T-helper 1 cell (primary cell): Measurements from ENCODE around the gene PAX2.
"Not testable (repeated sequence)": the region's sequence is repeated elsewhere in the genome, so short reads cannot be mapped to it uniquely, and the experiment has no call there.

ENCODE experiments used
- DNase-seq, 5 donors: peaks; one replicate each; pipeline ENCODE4 v3.0.0-alpha.2; 2012 to 2020
- total RNA-seq, 4 donors: gene quantifications; one replicate each; lab custom pipeline; 2026; lab: John Stamatoyannopoulos, UW

The PAX2 gene
- 0 to 0.24 (median 0) reads per million in 4 donors for total RNA-seq

DNA sequence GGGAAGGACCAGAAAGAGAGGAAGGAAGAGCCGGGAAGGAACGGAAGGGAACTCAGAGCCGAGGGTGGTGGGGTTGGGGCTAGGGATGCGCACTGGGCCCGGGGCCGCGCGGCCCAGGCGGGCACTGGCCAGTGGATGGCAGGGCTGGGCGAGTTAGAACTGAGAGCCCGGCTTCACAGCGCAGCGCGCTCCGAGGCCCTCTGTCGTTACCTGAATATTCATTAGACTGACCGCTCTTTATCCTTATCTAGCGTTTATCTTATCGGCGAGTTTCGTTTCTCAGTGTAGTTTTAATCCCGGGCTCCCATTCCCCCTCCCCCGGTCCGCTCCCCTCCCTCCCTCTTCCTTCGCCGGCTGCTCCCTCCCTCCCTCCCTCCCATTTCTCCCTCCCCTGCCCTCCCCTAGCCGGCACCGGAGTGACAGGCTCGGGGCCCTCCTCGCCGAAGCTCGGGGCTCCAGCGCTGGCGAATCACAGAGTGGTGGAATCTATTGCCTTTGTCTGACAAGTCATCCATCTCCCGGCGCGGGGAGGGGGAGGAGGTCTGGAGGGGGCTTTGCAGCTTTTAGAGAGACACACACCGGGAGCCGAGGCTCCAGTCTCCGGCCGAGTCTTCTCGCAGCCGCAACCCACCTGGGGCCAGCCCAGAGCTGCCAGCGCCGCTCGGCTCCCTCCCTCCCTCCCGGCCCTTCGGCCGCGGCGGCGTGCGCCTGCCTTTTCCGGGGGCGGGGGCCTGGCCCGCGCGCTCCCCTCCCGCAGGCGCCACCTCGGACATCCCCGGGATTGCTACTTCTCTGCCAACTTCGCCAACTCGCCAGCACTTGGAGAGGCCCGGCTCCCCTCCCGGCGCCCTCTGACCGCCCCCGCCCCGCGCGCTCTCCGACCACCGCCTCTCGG is at the start of gene PAX2:
PAX2 (plus strand) TSS at position 596 of the 895 bp plus-strand sequence. CDS start 679 bp downstream, outside the sequence.
- DNase-seq, result no peak

DNA sequence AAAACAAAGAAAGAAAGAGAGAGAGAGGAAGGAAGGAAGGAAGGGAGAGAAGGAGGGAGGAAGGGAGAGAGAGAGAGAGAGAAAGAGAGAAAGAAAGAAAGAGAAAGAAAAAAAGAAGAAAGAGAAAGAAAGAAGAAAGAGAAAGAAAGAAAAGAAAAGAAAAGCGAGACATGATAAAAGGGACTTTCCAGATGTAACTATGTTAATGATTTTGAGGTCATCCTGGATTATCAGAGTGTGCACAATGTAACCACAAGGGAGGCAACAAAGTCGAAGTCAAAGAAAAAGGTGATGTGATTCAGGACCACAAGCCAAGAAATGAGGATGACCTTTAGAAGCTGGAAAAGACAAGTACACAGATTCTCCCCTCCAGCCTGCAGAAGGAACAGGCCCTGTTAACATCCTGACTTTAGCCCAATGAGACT is 48.9 kb upstream of the PAX2 start:
- peak in 1 of 5 donors; percentile 34 for DNase-seq

DNA sequence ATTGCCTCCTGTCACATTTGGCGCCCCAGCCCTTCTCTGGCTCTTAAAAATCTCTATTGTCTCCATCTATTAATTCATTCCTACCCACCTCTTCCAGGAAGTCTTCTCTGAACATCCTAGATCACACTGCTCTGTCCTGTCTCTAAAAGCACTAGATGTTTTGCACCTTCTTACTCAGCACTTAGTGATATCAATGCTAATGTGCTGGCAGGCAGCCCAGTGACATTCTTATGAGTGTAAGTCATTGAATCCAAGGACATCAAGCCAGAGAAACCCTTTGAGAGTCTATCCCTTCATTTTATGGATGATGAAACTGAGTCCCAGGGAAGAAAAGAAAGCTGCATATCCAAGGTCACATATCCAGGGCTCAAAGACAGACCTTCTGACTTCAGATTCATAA is 48.3 kb upstream of the PAX2 start:
- peak in 1 of 5 donors; percentile 9 for DNase-seq

DNA sequence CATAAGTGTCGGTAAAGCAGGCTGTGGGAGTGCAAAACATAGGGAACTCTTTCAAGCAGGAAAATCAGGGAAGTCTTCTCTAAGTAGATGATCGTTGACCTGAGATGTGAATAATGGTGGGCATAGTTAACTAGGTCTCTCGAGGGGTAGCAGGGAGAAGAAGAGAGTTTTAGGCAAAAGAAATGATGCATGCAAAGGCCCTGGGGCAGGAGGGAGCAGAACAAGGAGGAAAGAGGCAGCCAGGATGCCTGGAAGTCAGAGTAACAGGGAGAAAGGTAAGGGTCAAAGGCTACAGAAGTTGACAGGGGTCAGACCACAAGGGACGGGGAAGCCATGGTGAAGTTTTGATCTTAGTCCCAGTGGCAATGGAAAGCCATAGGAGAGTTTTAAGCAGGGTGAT is 47.8 kb upstream of the PAX2 start:
- no peak for DNase-seq

DNA sequence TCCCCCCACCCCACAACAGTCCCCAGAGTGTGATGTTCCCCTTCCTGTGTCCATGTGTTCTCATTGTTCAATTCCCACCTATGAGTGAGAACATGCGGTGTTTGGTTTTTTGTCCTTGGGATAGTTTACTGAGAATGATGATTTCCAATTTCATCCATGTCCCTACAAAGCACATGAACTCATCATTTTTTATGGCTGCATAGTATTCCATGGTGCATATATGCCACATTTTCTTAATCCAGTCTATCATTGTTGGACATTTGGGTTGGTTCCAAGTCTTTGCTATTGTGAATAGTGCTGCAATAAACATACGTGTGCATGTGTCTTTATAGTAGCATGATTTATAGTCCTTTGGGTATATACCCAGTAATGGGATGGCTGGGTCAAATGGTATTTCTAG is 43.7 kb upstream of the PAX2 start:
- not testable (repeated sequence) for DNase-seq

DNA sequence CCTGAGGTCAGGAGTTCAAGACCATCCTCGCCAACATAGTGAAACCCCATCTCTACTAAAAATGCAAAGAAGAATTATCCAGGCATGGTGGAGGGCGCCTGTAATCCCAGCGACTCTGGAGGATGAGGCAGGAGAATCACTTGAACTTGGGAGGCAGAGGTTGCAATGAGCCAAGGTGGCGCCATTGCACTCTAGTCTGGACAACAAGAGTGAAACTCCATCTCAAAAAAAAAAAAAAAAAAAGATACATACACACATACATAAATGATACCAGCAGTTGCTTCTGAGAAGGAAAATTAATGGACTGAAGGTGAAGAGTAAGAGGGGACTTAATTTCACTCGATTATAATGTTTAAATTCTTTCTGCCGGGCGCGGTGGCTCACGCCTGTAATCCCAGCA is 40.2 kb upstream of the PAX2 start:
- DNase-seq, result no peak

DNA sequence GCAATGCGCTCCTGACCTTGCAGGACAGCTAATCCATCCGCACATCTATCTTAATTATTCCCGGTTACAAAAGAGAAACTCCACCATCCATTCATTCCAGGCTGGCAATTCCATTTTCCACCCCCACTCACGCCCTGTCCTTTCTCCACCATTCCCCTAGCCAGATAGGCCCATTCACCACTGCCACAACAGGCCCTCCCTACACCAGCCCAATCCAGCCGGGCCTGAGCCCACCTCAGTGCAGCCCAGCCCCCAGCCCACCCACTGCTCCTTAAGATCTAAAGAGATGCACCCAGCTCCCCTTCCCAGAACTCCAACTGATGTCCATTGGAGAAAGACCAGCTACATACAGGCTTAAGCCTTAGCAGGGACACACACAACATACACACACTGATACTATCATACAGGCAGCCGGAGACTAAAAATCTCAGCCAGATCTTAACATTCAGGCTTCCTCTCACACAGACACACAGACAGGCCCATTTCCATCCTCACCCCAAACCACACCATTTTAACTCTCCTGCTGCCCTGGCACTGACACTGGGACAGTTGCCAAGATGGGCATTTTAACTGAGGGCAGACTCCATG is 38.0 kb upstream of the PAX2 start:
- DNase-seq, result no peak

DNA sequence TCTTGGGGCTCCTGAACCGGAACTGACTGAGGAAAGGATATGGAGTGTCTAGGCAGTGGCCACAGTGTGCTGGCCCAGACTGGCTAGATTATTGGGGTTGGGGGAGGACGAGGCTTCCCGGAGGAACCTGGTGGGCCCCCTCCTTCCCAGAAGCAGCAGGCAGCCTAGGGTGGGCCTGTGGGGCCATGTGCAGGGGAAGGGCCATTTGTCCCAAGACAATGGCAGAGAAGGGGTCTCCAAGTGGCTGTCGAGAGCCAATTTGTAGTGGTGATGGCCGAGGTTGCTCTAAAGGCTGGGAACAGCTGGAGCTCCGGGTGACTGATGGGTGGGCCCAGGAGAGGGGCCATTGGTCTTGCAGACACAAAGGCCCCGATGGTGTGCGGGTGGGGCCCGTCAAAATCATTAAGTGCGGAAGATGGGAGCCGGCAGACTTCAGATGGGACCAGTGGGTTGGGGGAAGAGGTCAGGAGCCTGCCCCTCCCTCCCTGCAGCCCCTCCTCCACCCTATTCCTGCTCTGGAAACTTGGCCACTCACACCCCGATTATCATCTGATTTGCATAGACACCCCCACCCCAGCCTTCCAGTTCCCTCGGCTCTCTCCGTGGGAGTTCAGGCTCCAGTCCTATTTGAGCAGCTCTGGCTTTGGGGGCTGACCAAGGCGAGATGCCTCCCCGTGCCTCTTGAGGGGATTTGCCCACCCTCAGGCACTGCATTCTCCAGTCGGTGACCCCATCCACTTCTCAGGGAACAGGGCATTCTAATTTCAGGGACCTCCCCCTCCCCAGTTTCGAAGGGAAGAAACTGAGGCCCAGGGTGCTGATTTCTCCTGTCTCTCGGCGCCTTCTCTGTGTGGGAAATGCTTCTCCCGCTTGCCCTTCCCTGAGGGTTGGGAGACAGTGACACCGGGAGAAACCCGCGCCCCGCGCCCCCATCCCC is 36.0 kb upstream of the PAX2 start:
- DNase-seq, result no peak

DNA sequence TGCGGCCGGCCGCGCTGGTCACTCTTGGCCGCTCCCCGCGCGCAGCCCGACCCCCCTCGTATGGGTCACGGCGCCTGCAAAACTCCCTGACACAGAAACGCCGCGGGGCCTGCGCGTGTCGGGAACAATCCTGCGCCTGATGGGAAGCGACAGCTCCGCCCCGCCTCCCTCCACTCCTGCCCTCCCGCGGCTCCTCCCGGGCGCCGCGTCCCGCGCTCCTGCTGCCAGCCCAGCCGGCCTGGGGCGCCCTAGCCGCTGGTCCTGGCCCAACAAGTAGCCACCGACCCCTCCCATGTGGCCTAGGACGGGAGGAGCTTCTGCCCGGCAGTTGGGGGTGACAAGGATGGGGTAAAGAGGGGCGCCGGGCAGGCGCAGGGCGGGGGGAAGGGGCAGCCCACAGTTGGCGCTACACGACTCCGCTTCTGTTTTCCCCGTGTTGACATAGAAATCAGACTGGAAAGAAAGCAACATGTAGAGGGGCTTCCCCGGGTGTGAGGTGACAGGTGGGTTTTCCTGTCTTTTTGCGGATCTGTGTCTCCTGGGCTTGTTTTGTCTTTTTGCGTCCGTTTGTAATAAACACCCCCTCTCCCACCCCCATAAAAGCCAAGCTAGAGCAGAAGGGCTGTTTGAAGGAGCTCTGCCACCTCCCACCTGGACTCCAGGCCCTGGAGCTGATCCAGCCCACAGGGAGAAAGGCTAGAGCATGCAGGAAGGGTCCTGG is 35.1 kb upstream of the PAX2 start:
- DNase-seq, result no peak

DNA sequence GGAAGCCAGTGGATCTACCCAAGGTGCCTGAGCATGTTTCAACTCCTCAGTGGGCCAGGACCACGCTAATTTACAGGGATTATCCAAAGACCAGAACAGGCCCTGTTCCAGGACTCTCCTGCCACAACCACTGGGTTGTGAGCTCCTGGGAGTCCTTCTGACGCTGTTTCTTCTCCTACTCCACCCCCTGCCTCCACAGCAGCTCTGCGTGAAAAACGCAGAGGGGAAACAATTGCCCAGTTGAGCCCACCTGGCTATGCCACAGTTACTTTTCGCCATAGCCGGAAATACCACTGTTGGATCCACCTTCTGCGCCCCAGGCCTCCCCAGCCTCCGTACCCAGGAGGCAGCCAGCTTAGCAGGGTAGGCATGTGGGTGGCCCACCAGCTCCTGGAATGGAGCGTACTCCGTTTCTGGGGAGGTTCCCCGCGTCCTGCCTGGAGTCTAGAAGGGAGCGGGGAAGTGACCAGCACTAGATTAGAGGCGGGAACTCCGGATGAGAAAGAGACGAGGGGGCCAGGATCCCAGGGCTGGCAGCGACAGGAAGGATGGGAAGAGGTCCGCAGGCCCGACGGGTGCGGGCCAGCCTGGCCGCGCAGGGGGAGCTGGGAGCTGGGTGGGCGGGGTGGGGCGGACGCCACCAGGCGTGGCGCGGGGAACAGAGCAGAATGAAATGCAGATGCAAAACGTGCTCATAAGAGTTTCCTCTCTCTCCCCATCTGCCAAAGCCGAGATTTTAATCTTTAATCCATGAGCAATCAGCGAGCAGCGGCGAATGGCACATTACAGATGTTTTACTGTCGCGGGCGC is 32.1 kb upstream of the PAX2 start:
- no peak for DNase-seq

DNA sequence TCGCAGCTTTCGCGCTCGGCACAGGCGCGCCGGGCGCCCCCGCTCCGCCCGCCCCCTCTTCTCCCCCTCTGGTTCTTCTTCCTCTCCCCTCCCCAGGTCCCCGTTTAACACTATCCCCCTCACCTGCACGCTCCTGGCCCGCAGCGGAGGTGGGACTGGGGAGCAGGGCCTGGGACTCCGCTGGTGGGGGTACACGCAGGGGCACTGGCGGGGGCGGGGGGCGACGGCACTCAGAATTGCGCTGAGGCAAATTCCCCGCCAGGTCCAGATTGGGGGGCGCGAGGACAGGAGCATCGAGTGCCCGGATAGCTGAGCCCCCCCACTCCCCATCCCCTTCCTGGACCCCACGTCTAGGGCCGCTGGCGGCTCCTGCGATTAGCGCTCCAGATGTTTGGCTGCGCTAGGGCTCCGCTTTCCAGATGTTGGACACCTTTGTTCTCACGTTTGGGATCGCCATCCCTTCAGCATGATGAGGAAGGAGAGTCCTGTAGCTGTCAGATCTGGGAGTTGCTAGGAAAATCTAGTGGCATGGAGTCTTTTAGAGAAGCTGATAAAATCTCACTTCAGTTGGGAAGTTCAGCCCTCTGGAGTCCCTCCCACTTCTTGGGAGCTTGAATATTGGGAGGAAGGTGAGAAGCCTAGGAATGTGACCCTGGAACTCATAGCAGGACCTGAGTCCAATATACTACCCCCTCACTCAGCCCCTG is 31.4 kb upstream of the PAX2 start:
- no peak for DNase-seq

DNA sequence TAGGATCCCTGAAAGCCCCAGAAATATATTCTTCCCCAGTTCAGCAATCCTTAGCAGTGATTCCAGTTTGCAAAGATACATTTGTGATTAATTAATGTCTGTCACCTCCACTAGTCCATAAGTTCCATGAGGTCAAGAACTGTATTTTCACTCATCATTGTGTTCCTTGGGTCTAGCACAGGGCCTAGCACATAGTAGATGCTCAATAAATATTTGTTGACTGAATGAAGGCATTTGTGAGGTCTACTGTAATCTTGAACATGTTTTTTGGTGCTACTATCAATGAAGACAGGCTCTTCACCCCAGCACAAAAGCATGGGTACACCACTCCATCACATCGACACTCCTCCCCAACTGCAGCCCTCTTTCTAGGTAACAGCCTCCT is 30.8 kb upstream of the PAX2 start:
- no peak for DNase-seq

DNA sequence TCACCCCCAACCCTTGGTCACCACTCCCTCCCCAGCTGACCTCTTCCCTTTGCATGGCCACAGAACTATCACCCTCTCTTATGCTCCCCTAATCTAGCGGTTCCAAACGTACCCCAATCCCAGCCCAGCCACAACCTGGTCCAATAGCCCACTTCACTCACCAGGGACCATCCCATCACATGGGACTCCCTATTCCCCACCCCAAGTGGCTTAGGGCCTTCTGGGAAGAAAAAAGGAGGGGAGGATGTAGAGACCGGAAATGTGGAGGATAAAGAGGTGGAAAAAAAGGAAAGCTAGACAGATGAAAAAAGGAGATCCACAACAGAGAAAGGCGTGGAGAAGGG is 30.3 kb upstream of the PAX2 start:
- no peak for DNase-seq

DNA sequence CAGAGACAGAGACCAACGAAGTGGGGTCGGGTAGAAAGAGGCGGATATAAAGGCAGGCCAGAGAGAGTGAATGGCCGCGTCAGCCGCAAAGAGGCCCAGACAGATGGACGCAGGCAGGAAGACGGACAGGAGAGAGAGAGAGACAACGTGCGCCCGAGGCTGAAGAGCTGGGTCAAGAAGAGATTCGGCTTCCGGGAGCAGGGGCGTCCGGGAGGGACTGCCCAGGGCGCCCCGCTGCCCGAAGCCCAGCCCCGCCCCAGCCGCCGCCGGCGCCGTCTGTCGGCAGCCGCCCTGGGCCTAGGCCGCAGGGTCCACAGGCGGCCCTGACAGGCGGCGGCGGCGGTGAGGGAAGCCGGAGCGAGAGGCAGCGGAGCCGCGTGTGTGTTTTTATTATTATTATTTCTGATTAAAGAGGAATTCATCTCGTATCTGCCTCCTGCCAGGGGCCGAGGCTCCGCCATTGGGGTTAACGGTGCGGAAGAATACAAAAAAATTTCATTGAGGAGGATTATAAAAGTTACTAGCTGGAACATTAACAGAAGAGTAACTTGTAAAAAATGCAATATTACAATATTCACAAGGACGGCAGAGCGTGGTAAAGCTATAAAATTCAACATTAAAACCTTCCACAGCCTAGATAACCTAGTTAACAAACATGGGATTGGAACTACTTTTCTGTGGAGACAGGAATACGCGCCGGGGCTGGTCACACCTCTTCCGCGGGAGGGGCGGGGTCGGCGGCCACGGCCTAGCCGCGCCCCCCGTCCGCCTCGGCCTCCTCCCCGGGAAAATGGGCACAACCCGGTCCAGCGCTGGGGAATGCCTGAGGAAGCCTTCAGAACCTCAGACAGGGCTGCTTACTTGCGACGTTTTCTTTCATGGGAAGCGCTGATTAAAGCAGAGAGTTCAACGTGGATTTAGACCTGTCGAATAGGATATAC is 29.7 kb upstream of the PAX2 start:
- no peak for DNase-seq

DNA sequence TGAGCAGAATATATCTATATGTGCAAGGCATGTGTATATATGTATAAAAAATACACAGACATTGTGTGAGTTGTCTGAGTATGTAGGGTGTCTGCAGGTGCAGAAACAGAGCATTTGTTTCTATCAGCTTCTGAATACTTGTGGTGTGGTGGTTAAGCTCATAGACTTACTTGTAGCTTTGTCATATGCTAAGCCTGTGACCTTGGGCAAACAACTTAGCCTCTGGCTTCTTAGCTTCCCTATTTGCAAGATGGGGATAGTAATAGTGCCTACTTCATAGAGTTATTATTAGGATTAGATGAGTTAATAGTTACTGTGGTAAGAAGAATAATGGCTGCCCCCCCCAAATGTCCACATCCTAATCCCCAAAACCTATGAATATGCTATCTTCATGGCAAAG is 28.2 kb upstream of the PAX2 start:
- DNase-seq, result no peak

DNA sequence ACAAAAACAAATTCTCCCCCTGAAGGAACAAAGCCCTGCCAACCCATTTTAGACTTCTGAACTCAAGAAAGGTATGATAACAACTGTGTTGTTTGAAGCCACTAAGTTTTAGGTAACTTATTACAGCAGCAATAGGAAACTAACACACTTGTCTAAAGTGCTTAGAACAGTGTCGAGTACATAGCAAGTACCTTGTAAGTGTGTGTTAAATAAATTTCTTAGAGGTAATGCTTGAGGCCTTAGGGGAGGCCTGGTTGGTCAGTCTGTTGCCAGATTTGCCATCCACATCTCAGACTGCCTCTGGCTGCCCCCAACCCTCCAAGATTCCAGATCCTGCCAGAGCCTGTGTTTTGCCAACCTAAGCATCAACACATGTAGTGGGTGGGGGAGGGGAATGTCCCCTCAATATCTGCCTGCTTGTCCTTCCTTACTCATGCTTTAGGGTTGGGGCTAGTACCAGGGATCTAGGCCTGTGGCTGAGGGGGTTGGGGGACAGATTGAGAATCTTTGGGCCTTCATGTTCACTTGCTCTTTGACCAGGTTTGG is 27.1 kb upstream of the PAX2 start:
- no peak for DNase-seq

DNA sequence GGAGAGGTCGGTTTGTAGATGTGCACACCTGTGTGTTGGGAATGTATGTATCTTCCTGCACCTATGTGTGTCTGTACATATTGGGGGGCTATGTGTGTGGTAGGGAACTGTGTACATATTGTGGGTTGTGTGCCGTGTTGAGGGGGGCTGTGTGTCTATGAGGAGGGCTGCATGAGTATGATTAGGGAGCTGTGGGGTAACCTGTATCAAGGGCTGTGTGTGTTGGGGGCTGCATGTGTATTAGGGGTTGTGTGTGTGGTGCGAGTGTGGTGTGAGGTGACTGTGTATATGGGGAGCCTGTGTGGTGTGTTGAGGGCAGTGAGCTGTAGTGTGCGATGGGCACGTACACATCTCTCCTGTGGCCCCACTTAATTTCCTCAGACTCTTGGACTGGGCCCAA is 22.2 kb upstream of the PAX2 start:
- DNase-seq, result no peak

DNA sequence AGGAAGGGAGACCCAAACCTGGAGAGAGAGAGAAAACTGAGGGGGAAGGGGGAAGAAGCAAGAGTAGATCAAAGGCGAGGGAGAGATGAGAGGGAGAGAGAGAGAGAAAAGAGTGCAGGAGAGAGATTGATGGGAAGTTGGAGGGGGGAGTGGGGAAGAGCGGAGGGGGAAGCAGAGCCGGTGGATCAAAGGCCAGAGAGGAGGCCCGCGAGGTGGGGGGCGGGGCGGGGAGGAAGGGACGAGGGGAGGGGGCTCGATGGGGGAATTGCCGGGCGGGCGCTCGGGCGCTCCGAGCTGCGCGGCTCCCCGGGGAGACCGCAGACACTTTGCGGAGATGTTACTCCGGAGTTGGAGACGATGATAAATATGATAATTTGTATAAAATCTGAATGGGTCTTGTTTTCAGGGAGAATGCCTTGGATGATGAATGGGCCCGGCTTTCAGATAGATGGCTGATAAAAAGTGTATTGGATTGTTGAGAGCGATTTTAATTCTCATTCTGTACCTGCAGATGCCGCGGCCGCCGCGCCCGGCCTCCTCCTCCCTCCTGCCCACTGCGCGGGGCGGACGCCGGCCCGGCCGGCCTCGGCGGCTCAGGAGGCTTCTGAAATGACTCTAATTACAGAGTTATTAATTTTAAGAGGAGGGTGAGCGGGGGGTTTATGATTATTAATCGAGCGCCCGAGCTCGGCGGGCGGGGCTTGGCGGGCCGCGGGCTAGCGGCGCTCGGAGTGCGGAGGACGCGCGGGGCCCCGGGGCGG is 21.4 kb upstream of the PAX2 start:
- DNase-seq, result no peak

DNA sequence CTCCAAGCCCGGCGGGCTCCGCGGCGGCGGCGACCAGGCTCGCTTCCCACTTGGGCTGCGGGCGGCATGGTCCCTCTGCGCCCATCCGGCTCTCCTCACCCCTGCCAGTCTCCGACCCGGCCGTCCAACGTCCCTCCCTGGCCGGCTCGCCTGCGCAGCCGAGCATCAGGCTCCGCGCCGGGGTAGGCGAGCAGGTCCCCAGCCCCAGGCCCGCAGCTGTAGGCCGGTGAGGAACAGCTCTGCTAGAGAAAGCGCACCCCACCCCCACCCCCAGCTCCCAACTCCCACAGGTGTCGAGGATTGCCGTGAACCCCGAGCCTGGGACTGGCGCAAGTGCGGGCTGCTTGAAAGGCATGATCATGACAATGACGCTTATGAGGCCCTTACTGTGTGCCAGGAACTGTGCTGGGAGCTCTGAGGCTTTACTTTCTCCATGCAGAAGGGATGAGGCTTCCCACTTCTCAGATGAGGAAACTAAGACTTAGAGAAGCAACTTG is 20.8 kb upstream of the PAX2 start:
- DNase-seq, result no peak
